ENCODE results near the gene PRLR. TPM values are rescaled to one million over a fixed set of nuclear protein-coding genes. Genes with fewer than 3 reads are reported as not detected.

The PRLR gene
- total and polyA plus RNA-seq, 2 of the 13 experiments (the other 11 are each of a cell fraction or from before 2014, with no cell fraction given), result 12.2 to 13.3 TPM

DNA sequence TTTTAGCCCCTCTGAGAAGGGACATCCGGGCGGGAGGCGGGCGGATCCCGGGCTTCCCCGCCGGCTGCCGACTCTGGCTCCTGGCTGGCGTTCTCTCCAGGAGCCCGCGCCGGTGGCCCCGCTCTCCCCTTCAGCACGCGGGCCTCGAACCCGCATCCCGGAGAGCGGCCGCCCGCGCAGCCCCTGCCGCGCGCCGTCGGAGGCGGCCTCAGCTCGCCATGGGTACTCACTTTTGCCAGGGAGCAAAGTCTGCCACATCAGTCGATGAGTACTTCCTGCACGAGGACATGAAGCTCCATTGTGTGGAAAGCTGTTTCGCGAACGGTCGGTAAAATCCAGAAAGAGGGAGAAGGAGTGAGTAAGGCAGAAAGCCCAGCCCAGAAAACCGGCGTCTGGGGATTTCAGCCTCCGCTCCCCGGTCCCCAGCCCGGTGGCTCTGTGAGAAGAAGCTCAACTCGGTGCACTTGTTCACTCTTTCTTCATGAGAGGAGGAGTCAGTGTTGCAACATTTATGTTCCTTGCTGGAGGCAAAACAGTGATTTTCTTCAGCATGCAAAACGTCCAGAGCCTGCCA, at the start of gene PRLR (continued):
- TF ChIP-seq, protein P1, sequence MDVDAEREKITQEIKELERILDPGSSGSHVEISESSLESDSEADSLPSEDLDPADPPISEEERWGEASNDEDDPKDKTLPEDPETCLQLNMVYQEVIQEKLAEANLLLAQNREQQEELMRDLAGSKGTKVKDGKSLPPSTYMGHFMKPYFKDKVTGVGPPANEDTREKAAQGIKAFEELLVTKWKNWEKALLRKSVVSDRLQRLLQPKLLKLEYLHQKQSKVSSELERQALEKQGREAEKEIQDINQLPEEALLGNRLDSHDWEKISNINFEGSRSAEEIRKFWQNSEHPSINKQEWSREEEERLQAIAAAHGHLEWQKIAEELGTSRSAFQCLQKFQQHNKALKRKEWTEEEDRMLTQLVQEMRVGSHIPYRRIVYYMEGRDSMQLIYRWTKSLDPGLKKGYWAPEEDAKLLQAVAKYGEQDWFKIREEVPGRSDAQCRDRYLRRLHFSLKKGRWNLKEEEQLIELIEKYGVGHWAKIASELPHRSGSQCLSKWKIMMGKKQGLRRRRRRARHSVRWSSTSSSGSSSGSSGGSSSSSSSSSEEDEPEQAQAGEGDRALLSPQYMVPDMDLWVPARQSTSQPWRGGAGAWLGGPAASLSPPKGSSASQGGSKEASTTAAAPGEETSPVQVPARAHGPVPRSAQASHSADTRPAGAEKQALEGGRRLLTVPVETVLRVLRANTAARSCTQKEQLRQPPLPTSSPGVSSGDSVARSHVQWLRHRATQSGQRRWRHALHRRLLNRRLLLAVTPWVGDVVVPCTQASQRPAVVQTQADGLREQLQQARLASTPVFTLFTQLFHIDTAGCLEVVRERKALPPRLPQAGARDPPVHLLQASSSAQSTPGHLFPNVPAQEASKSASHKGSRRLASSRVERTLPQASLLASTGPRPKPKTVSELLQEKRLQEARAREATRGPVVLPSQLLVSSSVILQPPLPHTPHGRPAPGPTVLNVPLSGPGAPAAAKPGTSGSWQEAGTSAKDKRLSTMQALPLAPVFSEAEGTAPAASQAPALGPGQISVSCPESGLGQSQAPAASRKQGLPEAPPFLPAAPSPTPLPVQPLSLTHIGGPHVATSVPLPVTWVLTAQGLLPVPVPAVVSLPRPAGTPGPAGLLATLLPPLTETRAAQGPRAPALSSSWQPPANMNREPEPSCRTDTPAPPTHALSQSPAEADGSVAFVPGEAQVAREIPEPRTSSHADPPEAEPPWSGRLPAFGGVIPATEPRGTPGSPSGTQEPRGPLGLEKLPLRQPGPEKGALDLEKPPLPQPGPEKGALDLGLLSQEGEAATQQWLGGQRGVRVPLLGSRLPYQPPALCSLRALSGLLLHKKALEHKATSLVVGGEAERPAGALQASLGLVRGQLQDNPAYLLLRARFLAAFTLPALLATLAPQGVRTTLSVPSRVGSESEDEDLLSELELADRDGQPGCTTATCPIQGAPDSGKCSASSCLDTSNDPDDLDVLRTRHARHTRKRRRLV (CRISPR knock-in tag; IDR thresholded peaks at IDR 0.05), result no peak
- TF ChIP-seq BCL6 (CRISPR knock-in tag; IDR thresholded peaks at IDR 0.05) (peak; percentile 20; the same call in 1 of the 2 replicates), RFXAP (CRISPR knock-in tag; IDR thresholded peaks at IDR 0.05; ENCODE audit: borderline replicate concordance) (no peak; the same call in 1 of the 2 replicates), RERE (CRISPR knock-in tag; IDR thresholded peaks at IDR 0.05; ENCODE audit: low read depth) (no peak), ZNF337 (CRISPR knock-in tag; IDR thresholded peaks at IDR 0.05; ENCODE audit: borderline replicate concordance, low read depth) (no peak), SCMH1 (CRISPR knock-in tag; IDR thresholded peaks at IDR 0.05; ENCODE audit: borderline replicate concordance) (no peak), THAP11 (CRISPR knock-in tag; IDR thresholded peaks at IDR 0.05) (0 out of 2 replicates have a peak, but pooled peaks have one; percentile 15), ELF1 (CRISPR knock-in tag; IDR thresholded peaks at IDR 0.05) (peak; percentile 54), CHD2 (IDR thresholded peaks at IDR 0.05; ENCODE audit: low read depth, low read length) (no peak), ZMYM2 (CRISPR knock-in tag; IDR thresholded peaks at IDR 0.05) (peak; percentile 84), NPAS2 (CRISPR knock-in tag; IDR thresholded peaks at IDR 0.05; ENCODE audit: borderline replicate concordance) (no peak), HDAC1 (CRISPR knock-in tag; IDR thresholded peaks at IDR 0.05) (peak; percentile 79), ZNF235 (CRISPR knock-in tag; IDR thresholded peaks at IDR 0.05; ENCODE audit: borderline replicate concordance) (no peak), TBP (CRISPR knock-in tag; IDR thresholded peaks at IDR 0.05) (no peak), ARNTL (CRISPR knock-in tag; IDR thresholded peaks at IDR 0.05) (no peak)
- TF ChIP-seq, protein P2, sequence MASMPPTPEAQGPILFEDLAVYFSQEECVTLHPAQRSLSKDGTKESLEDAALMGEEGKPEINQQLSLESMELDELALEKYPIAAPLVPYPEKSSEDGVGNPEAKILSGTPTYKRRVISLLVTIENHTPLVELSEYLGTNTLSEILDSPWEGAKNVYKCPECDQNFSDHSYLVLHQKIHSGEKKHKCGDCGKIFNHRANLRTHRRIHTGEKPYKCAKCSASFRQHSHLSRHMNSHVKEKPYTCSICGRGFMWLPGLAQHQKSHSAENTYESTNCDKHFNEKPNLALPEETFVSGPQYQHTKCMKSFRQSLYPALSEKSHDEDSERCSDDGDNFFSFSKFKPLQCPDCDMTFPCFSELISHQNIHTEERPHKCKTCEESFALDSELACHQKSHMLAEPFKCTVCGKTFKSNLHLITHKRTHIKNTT (CRISPR knock-in tag; IDR thresholded peaks at IDR 0.05), result no peak
- TF ChIP-seq, protein P3, sequence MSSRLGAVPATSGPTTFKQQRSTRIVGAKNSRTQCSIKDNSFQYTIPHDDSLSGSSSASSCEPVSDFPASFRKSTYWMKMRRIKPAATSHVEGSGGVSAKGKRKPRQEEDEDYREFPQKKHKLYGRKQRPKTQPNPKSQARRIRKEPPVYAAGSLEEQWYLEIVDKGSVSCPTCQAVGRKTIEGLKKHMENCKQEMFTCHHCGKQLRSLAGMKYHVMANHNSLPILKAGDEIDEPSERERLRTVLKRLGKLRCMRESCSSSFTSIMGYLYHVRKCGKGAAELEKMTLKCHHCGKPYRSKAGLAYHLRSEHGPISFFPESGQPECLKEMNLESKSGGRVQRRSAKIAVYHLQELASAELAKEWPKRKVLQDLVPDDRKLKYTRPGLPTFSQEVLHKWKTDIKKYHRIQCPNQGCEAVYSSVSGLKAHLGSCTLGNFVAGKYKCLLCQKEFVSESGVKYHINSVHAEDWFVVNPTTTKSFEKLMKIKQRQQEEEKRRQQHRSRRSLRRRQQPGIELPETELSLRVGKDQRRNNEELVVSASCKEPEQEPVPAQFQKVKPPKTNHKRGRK (CRISPR knock-in tag; IDR thresholded peaks at IDR 0.05), result no peak
